Astrocyte of the cerebellum (primary cell): ENCODE data around the gene ISG15.
"Not testable (repeated sequence)": the region's sequence is repeated elsewhere in the genome, so short reads cannot be mapped to it uniquely, and the experiment has no call there.

Source experiments
- DNase-seq: peaks from one replicate; pipeline ENCODE4 v3.0.0-alpha.2; 2011; ENCODE audit warnings: low read depth
- H3K4me3 ChIP-seq: 2 replicates; pipeline ENCODE4 v1.5.1; 2011; ENCODE audit warnings: mild to moderate bottlenecking, low read depth, low read length, moderate library complexity
- in situ Hi-C: cut with HindIII; loops from 2 replicates; pipeline ENCODE4 v1.10.0; 2017; ENCODE audit warnings: low sequenced_read_pairs
- TF ChIP-seq, protein P1 (sequence below): IDR thresholded peaks from 2 replicates; pipeline ENCODE4 v1.5.1; 2012; ENCODE audit warnings: low read length, low read depth, moderate library complexity, mild to moderate bottlenecking; ENCODE audit errors: missing control alignments

The ISG15 gene

GRCh38 chr1:985126-985525 is 28.2 kb upstream of the ISG15 start:
- H3K4me3 ChIP-seq = no peak overlapping the region
- DNase-seq = no peak
- TF ChIP-seq, protein P1, sequence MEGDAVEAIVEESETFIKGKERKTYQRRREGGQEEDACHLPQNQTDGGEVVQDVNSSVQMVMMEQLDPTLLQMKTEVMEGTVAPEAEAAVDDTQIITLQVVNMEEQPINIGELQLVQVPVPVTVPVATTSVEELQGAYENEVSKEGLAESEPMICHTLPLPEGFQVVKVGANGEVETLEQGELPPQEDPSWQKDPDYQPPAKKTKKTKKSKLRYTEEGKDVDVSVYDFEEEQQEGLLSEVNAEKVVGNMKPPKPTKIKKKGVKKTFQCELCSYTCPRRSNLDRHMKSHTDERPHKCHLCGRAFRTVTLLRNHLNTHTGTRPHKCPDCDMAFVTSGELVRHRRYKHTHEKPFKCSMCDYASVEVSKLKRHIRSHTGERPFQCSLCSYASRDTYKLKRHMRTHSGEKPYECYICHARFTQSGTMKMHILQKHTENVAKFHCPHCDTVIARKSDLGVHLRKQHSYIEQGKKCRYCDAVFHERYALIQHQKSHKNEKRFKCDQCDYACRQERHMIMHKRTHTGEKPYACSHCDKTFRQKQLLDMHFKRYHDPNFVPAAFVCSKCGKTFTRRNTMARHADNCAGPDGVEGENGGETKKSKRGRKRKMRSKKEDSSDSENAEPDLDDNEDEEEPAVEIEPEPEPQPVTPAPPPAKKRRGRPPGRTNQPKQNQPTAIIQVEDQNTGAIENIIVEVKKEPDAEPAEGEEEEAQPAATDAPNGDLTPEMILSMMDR = no peak
- in situ Hi-C loops = no loop called here

GRCh38 chr1:988061-988460 is 25.2 kb upstream of the ISG15 start:
- DNase-seq, H3K4me3 ChIP-seq, in situ Hi-C loops: not testable (repeated sequence)

DNA sequence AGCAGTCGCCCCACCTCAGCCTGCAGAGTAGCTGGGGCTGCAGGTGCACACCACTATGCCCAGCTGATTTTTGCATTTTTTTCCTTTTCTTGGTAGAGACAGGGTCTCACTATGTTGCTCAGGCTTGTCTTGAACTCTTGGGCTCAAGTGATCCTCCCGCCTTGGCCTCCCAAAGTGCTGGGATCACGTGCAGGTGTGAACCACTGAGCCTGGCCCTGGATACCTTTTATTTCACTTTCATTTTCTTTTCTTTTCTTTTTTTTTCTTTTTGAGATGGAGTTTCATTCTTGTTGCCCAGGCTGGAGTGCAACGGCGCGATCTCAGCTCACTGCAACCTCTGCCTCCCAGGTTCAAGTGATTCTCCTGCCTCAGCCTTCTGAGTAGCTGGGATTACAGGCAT is 22.0 kb upstream of the ISG15 start:
- in situ Hi-C loops, DNase-seq, H3K4me3 ChIP-seq: not testable (repeated sequence)

- in situ Hi-C loops = no loop called here
- TF ChIP-seq, protein P1 = no peak
- DNase-seq = no peak
- H3K4me3 ChIP-seq = no peak overlapping the region
Observed at GRCh38 chr1:991895-992294, 21.4 kb upstream of the ISG15 start.

- H3K4me3 ChIP-seq = no peak overlapping the region
- TF ChIP-seq, protein P1 = no peak
- in situ Hi-C loops = no loop called here
- no peak for DNase-seq
Observed at GRCh38 chr1:992362-992761, 20.9 kb upstream of the ISG15 start.

GRCh38 chr1:993379-993995 is 19.8 kb upstream of the ISG15 start:
- DNase-seq = no peak
- H3K4me3 ChIP-seq = no peak overlapping the region
- TF ChIP-seq, protein P1 = no peak
- in situ Hi-C loops = no loop called here

DNA sequence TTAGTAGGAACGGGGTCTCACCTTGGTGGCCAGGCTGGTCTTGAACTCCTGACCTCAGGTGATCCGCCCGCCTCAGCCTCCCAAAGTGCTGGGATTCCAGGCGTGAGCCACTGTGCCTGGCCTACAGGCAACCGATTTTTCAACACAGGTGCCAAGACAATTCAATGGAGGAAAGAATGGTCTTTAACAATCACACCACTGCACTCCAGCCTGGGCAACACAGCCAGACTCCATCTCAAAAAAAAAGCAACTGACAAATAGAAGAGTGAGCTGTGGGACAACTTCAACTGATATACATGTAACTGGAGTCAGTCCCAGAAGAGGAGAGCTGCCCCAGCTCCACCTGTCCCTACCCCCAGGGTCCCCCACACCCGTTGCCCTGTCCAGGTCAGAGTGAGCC is 18.8 kb upstream of the ISG15 start:
- DNase-seq, H3K4me3 ChIP-seq, in situ Hi-C loops: not testable (repeated sequence)

GRCh38 chr1:995665-996633 is 17.3 kb upstream of the ISG15 start:
- DNase-seq = no peak
- in situ Hi-C loops = no loop called here
- H3K4me3 ChIP-seq = no peak overlapping the region
- TF ChIP-seq, protein P1 = no peak
